NT2/D1 (cell line): ENCODE data around the gene PIWIL4.

Experiments
- YY1 ChIP-seq: IDR thresholded peaks from 2 replicates; pipeline ENCODE4 v1.6.1; 2011; ENCODE audit not compliant: insufficient read length, insufficient read depth
- ZNF274 ChIP-seq: IDR thresholded peaks from 2 replicates; pipeline ENCODE4 v1.6.1; 2011; ENCODE audit warnings: mild to moderate bottlenecking, low read depth, low read length

GRCh38 chr11:94545264-94546161 is 21.7 kb upstream of the PIWIL4 start:
- TF ChIP-seq ZNF274 (no peak), YY1 (no peak)
